CD4-positive, alpha-beta memory T cell (primary cell): ENCODE measurements around the gene PDLIM1. TPM values are rescaled to one million over a fixed set of nuclear protein-coding genes. Genes with fewer than 3 reads are reported as not detected.
"Not testable (repeated sequence)": the region's sequence is repeated elsewhere in the genome, so short reads cannot be mapped to it uniquely, and the experiment has no call there.

ENCODE experiments used
- CTCF ChIA-PET: fragments of 350-600 bp; sonication (Branson Sonifier 250); formaldehyde crosslinking; loops from one replicate; lab custom pipeline; 2021; ENCODE audit warnings: inconsistent platforms; ENCODE audit not compliant: partially characterized antibody; lab: Charles Lee
- POLR2A ChIA-PET: fragments of 350-600 bp; sonication (Branson Sonifier 250); formaldehyde crosslinking; loops from one replicate; lab custom pipeline; 2021; ENCODE audit not compliant: partially characterized antibody; lab: Charles Lee
- DNase-seq, 5 donors: peaks; one replicate each; pipeline versions ENCODE4 v3.0.0 to v3.0.0-alpha.2; 2020 to 2022; ENCODE audit warnings: mixed read lengths in 1 of 5
- H3K27ac ChIP-seq: one replicate; pipeline ENCODE4 v1.7.0; 2013; ENCODE audit warnings: low read depth, low read length
- H3K27me3 ChIP-seq: 2 replicates; pipeline ENCODE4 v1.7.0; 2013; ENCODE audit warnings: mild to moderate bottlenecking, low read length, moderate library complexity; ENCODE audit not compliant: insufficient read depth
- H3K36me3 ChIP-seq: 2 replicates; pipeline ENCODE4 v1.7.0; 2013; ENCODE audit warnings: mild to moderate bottlenecking, low read length, moderate library complexity; ENCODE audit not compliant: insufficient read depth
- H3K4me1 ChIP-seq: 2 replicates; pipeline ENCODE4 v1.7.0; 2013; ENCODE audit warnings: mild to moderate bottlenecking, low read length, moderate library complexity; ENCODE audit not compliant: insufficient read depth
- H3K4me3 ChIP-seq, 2 donors: one replicate each; pipeline ENCODE4 v1.7.0; 2013; ENCODE audit warnings: low read length in 2 of 2, mild to moderate bottlenecking in 1 of 2
- H3K9me3 ChIP-seq, 2 donors: one replicate each; pipeline ENCODE4 v1.7.0; 2013; ENCODE audit warnings: low read length in 2 of 2, control low read depth in 1 of 2; ENCODE audit not compliant: control insufficient read depth in 1 of 2
- H3K27ac Mint-ChIP-seq, 7 donors: one replicate each; pipeline ENCODE4 v1.8.0; 2020 to 2021; ENCODE audit warnings: mixed read lengths in 7 of 7, mild to moderate bottlenecking in 6 of 7, inconsistent platforms in 3 of 7, moderate library complexity in 3 of 7
- H3K27me3 Mint-ChIP-seq, 2 donors: one replicate each; pipeline ENCODE4 v1.8.0; 2020 to 2021; ENCODE audit warnings: mixed read lengths in 2 of 2
- H3K36me3 Mint-ChIP-seq, 2 donors: one replicate each; pipeline ENCODE4 v1.8.0; 2020 to 2021; ENCODE audit warnings: mixed read lengths in 2 of 2, inconsistent platforms in 1 of 2, mild to moderate bottlenecking in 1 of 2
- H3K4me1 Mint-ChIP-seq, 4 donors: one replicate each; pipeline ENCODE4 v1.8.0; 2020 to 2021; ENCODE audit warnings: mixed read lengths in 4 of 4, mild to moderate bottlenecking in 1 of 4
- H3K4me3 Mint-ChIP-seq, 8 donors: one replicate each; pipeline ENCODE4 v1.8.0; 2020 to 2021; ENCODE audit warnings: mixed read lengths in 8 of 8, mild to moderate bottlenecking in 7 of 8, moderate library complexity in 6 of 8, inconsistent platforms in 3 of 8
- H3K9me3 Mint-ChIP-seq, 8 donors: one replicate each; pipeline ENCODE4 v1.8.0; 2020 to 2021; ENCODE audit warnings: mixed read lengths in 8 of 8, mild to moderate bottlenecking in 5 of 8, inconsistent platforms in 3 of 8, moderate library complexity in 1 of 8
- intact Hi-C: fragments of 100-400 bp; cut with micrococcal nuclease; formaldehyde crosslinking; loops from one replicate; pipeline ENCODE4 v1.15.1; 2023
- polyA plus RNA-seq, 2 donors: library from polyadenylated mRNA; unstranded; fragments of 300-500 nt; fragmentation: Illumina TruSeq; gene quantifications; one replicate each; pipeline ENCODE4 v1.2.3, GENCODE V29; 2021
- total RNA-seq, 2 experiments: library from RNA; stranded (reverse); gene quantifications; one replicate each; pipeline ENCODE4 v1.2.3, GENCODE V29; 2021

The PDLIM1 gene
- total and polyA plus RNA-seq, 4 experiments from 2014 or later = 0.90 to 7.3 (median 1.4) TPM

DNA sequence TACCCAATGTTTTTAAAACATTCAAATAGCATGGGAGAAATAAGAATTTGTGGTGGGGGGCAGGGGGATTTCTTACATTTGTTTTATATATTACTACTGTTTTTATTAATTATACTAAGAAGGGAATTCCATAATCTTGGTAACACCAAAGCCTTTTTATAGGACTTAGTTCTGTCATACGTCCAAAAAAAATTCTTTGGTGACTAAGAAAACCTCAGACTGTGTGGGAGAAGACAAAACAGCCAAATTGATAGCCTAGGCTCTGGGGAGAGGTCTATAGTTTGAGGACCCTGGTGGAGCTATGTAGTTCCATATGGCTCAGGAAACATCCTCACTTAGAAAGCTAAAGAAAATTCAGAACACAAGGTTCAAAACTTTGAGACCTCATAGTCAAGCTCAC lies 73.3 kb downstream of the PDLIM1 start:
- no peak overlapping the region for H3K27ac Mint-ChIP-seq
- ChIA-PET POLR2A (no interaction called here), CTCF (no interaction called here)
- no peak overlapping the region for H3K4me3 Mint-ChIP-seq
- peaks cover 2 to 7% of the 10 kb centered on the region in 2 donors for H3K27me3 Mint-ChIP-seq
- no peaks in the 10 kb centered on the region for H3K36me3 Mint-ChIP-seq
- no peaks in the 10 kb centered on the region for H3K27me3 ChIP-seq
- H3K9me3 Mint-ChIP-seq = peaks cover 0 to 7% (median 2%) of the 10 kb centered on the region in 8 donors
- H3K4me1 ChIP-seq = no peaks in the 10 kb centered on the region
- intact Hi-C loops = no loop called here
- H3K27ac ChIP-seq = no peak overlapping the region
- H3K36me3 ChIP-seq = no peaks in the 10 kb centered on the region
- H3K4me3 ChIP-seq = no peak overlapping the region
- no peak for DNase-seq
- H3K9me3 ChIP-seq = no peaks in the 10 kb centered on the region
- H3K4me1 Mint-ChIP-seq = no peaks in the 10 kb centered on the region

- CTCF ChIA-PET = no interaction called here
- H3K4me3 Mint-ChIP-seq = no peak overlapping the region
Measured at GRCh38 chr10:95214793-95215192, 76.0 kb downstream of the PDLIM1 start.

DNA sequence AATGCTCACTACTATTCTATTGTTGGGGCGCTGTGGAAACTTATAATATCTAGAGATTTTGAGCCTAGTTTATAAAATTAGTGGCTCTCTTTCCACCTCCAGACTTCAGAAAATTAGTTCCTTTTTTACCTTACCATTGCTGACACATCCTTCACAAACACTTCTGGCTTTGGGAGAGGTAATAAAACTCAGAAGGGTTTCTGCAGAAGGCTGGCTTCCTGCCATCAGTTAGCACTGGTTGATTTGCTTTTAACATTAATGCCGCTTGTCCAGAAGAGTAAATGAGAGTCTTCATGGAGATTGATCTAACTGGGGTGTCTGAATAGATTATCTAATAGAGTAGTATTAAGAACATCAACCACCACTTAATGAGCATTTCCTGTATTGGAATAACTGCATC lies 76.4 kb downstream of the PDLIM1 start:
- DNase-seq = no peak

More at GRCh38 chr10:95214793-95215192, 76.0 kb downstream of the PDLIM1 start:
- Mint-ChIP-seq H3K9me3 (peaks cover 0 to 7% (median 2%) of the 10 kb centered on the region in 8 donors), H3K27me3 (peaks cover 2 to 7% of the 10 kb centered on the region in 2 donors), H3K4me1 (no peaks in the 10 kb centered on the region), H3K36me3 (no peaks in the 10 kb centered on the region), H3K27ac (no peak overlapping the region)
- intact Hi-C loops = no loop called here
- no peak for DNase-seq
- Histone ChIP-seq H3K4me1 (no peaks in the 10 kb centered on the region), H3K27me3 (no peaks in the 10 kb centered on the region), H3K27ac (no peak overlapping the region), H3K4me3 (no peak overlapping the region), H3K9me3 (no peaks in the 10 kb centered on the region), H3K36me3 (no peaks in the 10 kb centered on the region)
- POLR2A ChIA-PET = no interaction called here

DNA sequence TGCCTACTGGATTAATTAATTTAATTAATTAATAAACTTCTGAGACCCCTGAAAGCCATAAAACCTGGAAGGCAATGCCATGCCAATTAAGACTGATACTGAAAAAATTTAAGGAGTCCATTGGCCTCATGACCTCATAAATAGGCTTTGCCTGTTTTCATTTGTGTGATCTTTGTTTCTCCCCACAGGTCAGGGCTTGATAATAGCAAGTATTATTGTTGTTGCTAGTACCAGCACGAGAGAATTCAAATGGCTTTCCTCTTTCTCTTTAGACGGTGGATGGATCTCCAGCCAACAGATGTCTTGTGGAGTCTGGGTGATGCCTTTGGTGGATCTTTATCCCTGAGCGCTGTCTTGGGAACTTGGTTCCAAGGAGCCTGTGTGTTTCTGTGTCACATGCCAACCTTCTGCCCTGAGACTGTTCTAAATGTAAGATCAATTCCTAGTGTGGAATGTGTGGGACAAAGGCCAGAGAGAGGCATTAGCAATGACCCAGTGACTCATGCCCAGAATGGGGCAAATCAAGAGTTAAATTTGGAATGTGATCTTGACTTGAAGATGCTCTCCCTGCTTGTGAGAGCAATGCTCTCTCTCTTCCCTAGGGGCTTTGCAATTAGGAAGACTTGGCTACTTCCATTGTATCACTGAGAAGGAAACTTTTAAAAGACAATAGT lies 79.1 kb downstream of the PDLIM1 start:
- POLR2A ChIA-PET = no interaction called here
- Mint-ChIP-seq H3K4me3 (no peak overlapping the region), H3K9me3 (peaks cover 0 to 6% (median 2%) of the 10 kb centered on the region in 8 donors), H3K36me3 (no peaks in the 10 kb centered on the region), H3K27ac (no peak overlapping the region), H3K27me3 (peaks cover 1 to 7% of the 10 kb centered on the region in 2 donors), H3K4me1 (no peaks in the 10 kb centered on the region)
- Histone ChIP-seq H3K9me3 (no peaks in the 10 kb centered on the region), H3K27me3 (no peaks in the 10 kb centered on the region), H3K4me3 (no peak overlapping the region), H3K4me1 (no peaks in the 10 kb centered on the region), H3K36me3 (no peaks in the 10 kb centered on the region), H3K27ac (no peak overlapping the region)
- no peak for DNase-seq
- CTCF ChIA-PET = no interaction called here
- intact Hi-C loops = no loop called here

More for the DNA sequence above, 76.4 kb downstream of the PDLIM1 start:
- H3K4me3 ChIP-seq = no peak overlapping the region
- H3K27ac Mint-ChIP-seq = no peak overlapping the region
- intact Hi-C loops = no loop called here
- H3K36me3 Mint-ChIP-seq = no peaks in the 10 kb centered on the region
- H3K27ac ChIP-seq = no peak overlapping the region
- POLR2A ChIA-PET = no interaction called here
- H3K4me3 Mint-ChIP-seq = no peak overlapping the region
- H3K27me3 ChIP-seq = no peaks in the 10 kb centered on the region
- H3K9me3 ChIP-seq = no peaks in the 10 kb centered on the region
- no peaks in the 10 kb centered on the region for H3K4me1 Mint-ChIP-seq
- no peaks in the 10 kb centered on the region for H3K36me3 ChIP-seq
- peaks cover 0 to 7% (median 2%) of the 10 kb centered on the region in 8 donors for H3K9me3 Mint-ChIP-seq
- H3K4me1 ChIP-seq = no peaks in the 10 kb centered on the region
- CTCF ChIA-PET = no interaction called here
- H3K27me3 Mint-ChIP-seq = peaks cover 2 to 7% of the 10 kb centered on the region in 2 donors

GRCh38 chr10:95209509-95210127 lies 81.2 kb downstream of the PDLIM1 start:
- Histone ChIP-seq H3K4me1 (no peaks in the 10 kb centered on the region), H3K27me3 (no peaks in the 10 kb centered on the region), H3K9me3 (no peaks in the 10 kb centered on the region), H3K27ac (no peak overlapping the region), H3K4me3 (no peak overlapping the region), H3K36me3 (no peaks in the 10 kb centered on the region)
- DNase-seq = no peak
- Mint-ChIP-seq H3K9me3 (peaks cover 0 to 6% (median 0%) of the 10 kb centered on the region in 8 donors), H3K36me3 (no peaks in the 10 kb centered on the region), H3K4me3 (no peak overlapping the region), H3K4me1 (no peaks in the 10 kb centered on the region), H3K27ac (no peak overlapping the region), H3K27me3 (peaks cover 0 to 2% of the 10 kb centered on the region in 2 donors)
- intact Hi-C loops = no loop called here
- CTCF ChIA-PET = no interaction called here
- POLR2A ChIA-PET = no interaction called here

- no peaks in the 10 kb centered on the region for H3K9me3 ChIP-seq
- CTCF ChIA-PET = no interaction called here
- no peak overlapping the region for H3K4me3 ChIP-seq
- intact Hi-C loops = no loop called here
- Mint-ChIP-seq H3K27me3 (peaks cover 0 to 2% of the 10 kb centered on the region in 2 donors), H3K27ac (no peak overlapping the region), H3K4me3 (no peak overlapping the region), H3K4me1 (no peaks in the 10 kb centered on the region), H3K36me3 (no peaks in the 10 kb centered on the region), H3K9me3 (peaks cover 0 to 6% (median 0%) of the 10 kb centered on the region in 8 donors)
- POLR2A ChIA-PET = no interaction called here
- DNase-seq = no peak
- H3K36me3 ChIP-seq = no peaks in the 10 kb centered on the region
- H3K27ac ChIP-seq = no peak overlapping the region
- no peaks in the 10 kb centered on the region for H3K4me1 ChIP-seq
- no peaks in the 10 kb centered on the region for H3K27me3 ChIP-seq
Measured at GRCh38 chr10:95208702-95209391, 82.0 kb downstream of the PDLIM1 start.

DNA sequence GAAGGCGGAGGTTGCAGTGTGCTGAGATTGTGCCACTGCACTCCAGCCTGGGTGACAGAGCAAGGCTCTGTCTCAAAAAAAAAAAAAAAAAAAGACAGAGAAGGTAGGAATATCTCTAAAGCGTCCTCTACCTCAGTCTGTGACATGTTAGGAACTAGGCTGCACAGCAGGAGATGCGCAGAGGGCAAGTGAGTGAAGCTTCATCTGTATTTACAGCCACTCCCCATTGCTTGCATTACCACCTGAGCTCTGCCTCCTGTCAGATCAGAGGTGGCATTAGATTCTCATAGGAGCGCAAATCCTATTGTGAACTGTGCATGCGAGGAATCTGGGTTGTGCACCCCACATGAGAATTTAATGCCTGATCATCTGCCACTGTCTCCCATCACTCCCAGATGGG lies 87.9 kb downstream of the PDLIM1 start:
- POLR2A ChIA-PET, H3K27me3 Mint-ChIP-seq, H3K9me3 ChIP-seq, H3K4me1 ChIP-seq, H3K27ac Mint-ChIP-seq, H3K36me3 ChIP-seq, H3K4me3 ChIP-seq, intact Hi-C loops, H3K27me3 ChIP-seq, H3K27ac ChIP-seq, H3K4me1 Mint-ChIP-seq, H3K36me3 Mint-ChIP-seq, CTCF ChIA-PET, H3K4me3 Mint-ChIP-seq, DNase-seq: not testable (repeated sequence)
- peaks cover 2 to 17% (median 3%) of the 10 kb centered on the region in 8 donors for H3K9me3 Mint-ChIP-seq
